HG02852 (cell line): Measurements from ENCODE around the gene RALY.

Source experiments
- ATAC-seq: cut with Tn5 transposase; IDR thresholded peaks from one replicate; pipeline ENCODE4 v1.9.1; 2021; ENCODE audit warnings: mild to moderate bottlenecking, moderate library complexity; ENCODE audit not compliant: unreplicated experiment

RALY gene

GRCh38 chr20:34102342-34102741, 108.6 kb downstream of the RALY start:
- ATAC-seq: no peak

DNA sequence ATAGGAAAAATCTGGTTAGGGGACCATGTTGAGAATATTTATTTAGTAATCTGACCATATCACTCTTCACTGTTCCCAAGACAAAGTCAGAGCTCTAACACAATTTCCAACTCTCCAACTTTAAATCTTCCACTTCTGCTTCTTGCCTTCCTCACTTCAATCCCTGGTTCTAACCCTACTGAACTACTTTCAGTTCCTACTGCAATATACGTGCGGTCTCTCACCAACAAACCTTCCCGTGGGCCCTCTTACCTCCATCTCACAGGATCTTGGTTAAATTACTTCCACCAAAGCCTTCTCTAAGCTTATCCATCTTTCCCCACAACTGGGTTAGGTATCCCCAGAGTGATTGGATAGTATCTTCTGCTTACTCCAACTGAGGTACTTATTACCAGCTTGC, 110.3 kb downstream of the RALY start:
- ATAC-seq: no peak

GRCh38 chr20:34105978-34106675, 112.4 kb downstream of the RALY start:
- no peak for ATAC-seq

DNA sequence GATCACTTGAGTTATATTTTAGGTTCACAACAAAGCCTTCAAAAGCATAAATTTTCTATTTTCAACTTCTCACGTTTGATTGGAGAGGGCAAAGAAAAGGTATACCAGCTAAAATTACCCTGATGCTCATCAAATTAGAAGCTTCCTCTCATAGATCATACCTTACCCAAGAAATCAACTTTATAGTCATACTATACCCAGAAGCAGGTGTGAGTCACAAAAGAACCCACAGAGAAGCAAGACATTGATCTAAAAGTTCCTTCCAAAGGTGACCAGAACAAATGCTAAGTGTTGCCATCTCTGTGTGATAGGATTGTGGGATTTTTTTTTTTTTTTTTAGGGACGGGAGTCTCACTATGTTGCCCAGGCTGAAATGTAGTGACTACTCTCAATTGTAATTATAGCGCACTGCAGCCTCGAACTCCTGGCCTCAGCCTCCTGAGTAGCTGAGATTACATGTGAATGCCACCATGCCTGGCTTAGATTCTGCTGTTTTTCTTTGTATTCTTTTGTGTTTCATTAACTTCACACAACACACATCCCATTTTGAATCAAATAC, 115.0 kb downstream of the RALY start:
- no peak for ATAC-seq

- no peak for ATAC-seq
Observed at GRCh38 chr20:34109442-34109841, 115.7 kb downstream of the RALY start.

GRCh38 chr20:34110025-34110744, 116.5 kb downstream of the RALY start:
- no peak for ATAC-seq

GRCh38 chr20:34110745-34111641, 117.3 kb downstream of the RALY start:
- ATAC-seq: no peak

DNA sequence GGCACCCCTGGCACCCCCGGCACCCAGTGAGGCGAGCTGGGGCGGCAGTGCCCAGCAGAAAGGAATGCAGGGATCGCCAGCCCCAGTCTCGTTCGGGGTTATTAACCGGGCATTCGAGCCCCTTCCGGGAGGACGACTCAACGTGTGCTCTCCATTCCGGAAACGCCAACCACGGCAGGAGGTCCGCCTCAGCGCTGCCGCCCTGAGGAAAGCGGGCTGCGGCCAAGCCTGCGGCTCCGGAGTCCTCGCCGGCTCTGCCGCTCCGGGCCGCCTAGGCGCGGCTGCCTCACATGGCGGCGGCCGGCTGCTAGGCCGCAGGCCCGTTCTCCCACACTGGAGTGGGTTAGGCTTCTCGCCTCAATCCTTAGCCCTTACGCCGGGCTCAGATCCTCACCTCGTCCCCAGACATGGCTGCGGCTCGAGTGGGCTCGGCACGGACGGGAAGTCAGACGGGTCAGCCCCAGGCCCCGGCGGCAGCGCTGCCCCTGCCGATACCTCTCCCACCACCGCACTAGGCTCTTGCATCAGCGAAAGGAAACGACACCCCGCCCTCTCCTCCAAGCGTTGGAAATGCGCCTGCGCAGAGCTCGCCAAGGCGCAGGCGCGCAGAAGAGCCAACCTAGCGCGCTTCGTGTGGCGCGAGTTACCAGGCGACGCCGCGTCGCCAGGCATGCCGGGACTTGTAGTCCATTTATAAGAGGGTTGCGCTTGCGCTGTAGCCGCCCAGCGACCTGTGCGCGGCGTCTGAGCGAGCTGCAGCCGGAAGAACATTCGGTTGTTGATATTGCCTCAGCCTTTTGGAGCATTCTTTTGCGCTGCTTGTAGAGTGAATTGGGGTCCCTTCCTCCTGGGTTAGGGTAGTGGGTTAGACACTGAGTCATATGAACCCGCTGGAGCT, 118.2 kb downstream of the RALY start, which contains the start of gene EIF2S2:
Gene EIF2S2 (minus strand): TSS at position 542 of the 898 bp plus-strand sequence. CDS start 133 bp downstream, at position 409.
- ATAC-seq: peak; percentile 86

GRCh38 chr20:34112600-34113101, 118.9 kb downstream of the RALY start:
- ATAC-seq: no peak

GRCh38 chr20:34114809-34115208, 121.1 kb downstream of the RALY start:
- no peak for ATAC-seq

DNA sequence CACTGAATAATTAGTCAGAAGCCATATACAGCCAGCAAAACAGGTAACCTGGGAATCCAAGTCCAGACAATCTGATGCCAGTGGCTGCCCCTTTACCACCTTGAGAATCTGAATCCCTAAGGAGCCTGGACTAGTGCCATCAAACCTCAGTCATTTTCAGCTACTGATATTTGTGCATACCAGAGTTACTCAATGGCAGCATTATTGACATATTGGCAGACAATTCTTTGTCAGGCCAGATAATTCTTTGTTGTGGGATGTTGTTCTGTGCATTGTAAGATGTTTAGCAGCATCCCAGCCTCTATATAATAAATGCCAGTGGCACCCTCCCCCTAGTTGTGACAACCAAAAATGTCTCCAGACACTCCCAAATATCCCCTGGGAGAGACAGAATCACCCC, 121.5 kb downstream of the RALY start:
- ATAC-seq: no peak

DNA sequence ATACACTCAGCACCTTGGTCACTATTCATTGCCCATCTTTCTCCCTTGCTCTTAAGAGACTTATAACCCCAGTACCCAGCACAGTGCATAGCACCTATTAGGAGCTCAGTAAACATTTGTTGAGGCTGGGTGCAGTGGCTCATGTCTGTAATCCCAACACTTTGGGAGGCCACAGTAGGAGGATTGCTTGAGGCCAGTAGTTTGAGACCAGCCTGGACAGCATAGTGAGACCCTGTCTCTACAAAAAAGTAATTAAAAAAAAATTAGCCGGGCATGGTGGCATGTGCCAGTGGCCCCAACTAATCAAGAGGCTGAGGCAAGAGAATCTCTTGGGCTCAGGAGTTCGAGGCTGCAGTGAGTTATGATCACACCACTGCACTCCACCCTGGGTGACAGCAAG, 126.5 kb downstream of the RALY start:
- ATAC-seq: no peak

GRCh38 chr20:34122274-34122980, 128.7 kb downstream of the RALY start:
- no peak for ATAC-seq

GRCh38 chr20:34123309-34123708, 129.6 kb downstream of the RALY start:
- no peak for ATAC-seq

DNA sequence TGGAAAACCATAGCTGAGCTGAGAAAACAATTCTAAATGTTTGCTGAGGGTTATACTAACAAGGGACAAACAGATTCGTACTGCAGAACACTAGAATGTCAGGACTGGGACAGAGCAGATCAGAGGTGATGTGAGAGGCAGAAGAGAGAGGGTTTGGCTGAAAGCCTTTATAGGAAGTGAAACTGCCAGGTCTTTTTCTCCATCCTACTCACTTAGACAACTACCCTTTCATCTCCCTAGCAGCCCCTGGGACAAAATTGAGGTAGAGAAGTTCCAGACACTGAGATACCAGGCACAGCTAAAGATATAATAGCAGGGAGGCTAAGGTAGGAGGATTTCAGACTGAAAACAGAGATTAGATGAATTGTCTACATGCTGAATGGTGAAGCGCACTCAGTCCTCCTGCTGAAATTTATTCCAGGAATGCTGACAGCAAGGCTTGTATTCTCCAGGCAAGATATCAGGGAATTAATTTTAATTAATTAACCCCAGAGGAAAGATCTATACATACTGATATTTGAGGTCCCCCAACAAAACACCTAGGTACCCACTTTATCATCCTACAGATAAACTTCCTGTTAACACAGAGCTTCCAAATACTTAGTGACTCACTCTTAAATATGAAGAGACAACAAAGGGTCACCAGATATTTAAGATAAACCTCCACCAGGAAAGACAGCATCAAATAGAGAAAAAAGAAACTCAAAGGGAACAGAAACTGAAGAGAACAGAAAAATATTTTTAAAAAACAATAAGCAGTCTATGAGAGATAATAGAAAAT, 130.9 kb downstream of the RALY start:
- no peak for ATAC-seq

- ATAC-seq: no peak
Observed at GRCh38 chr20:34127792-34128191, 134.1 kb downstream of the RALY start.

DNA sequence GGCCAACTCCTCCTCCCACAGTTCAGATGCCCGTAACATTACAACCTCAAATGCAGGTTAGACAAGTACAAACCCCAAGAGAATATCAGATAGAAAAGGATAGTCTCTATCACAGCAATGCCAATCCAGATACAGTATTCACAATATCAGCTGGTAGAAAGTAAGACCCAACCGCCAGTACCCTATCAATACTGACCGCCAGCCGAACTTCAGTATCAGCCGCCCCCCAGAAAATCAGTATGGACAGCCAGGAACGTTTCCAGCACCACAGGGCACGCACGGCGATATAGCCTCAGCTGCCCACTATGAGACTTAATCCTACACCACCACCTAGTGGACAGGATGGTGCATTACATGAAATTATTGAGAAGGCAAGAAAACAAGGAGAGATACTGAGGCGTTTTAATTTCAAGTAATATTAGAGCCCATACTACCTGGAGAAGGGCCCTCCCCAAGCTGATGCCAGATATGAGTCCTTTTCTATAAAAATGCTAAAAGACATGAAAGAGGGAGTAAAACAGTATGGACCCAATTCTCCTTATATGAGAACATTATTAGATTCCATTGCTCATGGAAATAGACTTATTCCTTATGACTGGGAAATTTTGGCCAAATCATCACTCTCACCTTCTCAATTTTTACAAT, 135.9 kb downstream of the RALY start:
- ATAC-seq: no peak

DNA sequence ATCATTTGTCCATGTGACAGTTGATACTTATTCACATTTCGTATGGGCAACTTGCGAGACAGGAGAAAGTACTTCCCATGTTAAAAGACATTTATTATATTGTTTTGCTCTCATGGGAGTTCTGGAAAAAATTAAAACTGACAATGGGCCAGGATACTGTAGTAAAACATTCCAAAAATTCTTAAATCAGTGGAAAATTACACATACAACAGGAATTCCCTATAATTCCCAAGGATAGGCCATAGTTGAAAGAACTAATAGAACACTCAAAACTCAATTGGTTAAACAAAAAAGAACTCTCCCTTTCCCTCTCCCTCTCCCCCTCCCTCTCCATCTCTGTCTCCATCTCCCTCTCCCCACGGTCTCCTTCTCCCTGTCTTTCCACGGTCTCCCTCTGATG, 137.8 kb downstream of the RALY start:
- no peak for ATAC-seq
